Sciatic nerve (tissue), 2 donors: ENCODE measurements around the gene RAB10. TPM values are rescaled to one million over a fixed set of nuclear protein-coding genes. Genes with fewer than 3 reads are reported as not detected.
"Not testable (repeated sequence)": the region's sequence is repeated elsewhere in the genome, so short reads cannot be mapped to it uniquely, and the experiment has no call there.

Experiments used
- ATAC-seq: fragments of 200-7000 bp; cut with Tn5 transposase; one replicate; pipeline ENCODE4 v1.9.1; 2020; ENCODE audit warnings: mild to moderate bottlenecking, moderate library complexity
- DNase-seq: peaks from one replicate; pipeline ENCODE4 v3.0.0-alpha.2; 2020; ENCODE audit warnings: low spot score
- intact Hi-C: fragments of 100-400 bp; cut with DNase I; formaldehyde crosslinking; loops from one replicate; pipeline ENCODE4 v1.14.2; 2022
- total RNA-seq: library from RNA; stranded (reverse); fragmentation: NEBNext Ultra II Directional; extraction: Animal tissue kit (Norgen Biotek cat#: 25700); gene quantifications from one replicate; pipeline ENCODE4 v1.2.1, GENCODE V29; 2021
- donor health status: DM: no; HTN: no; CAD: no.
- donor health status: DM: no; HTN: no; CAD: no.

RAB10 gene
- total RNA-seq, 1 donor from 2014 or later, result 104 TPM

GRCh38 chr2:26011990-26012856, 21.7 kb upstream of the RAB10 start:
- ATAC-seq (peak; percentile 23), DNase-seq (no peak)
- intact Hi-C loops, result no loop called here

- ATAC-seq, result no peak
- no peak for DNase-seq
- intact Hi-C loops, result no loop called here
Observed at GRCh38 chr2:26013668-26014067, 20.2 kb upstream of the RAB10 start.

- DNase-seq, result no peak
- no peak for ATAC-seq
- intact Hi-C loops, result loop anchor here (5.0 kb wide), 1 partner anchor 1679 kb away; no protein-coding TSS in a partner anchor
Observed at GRCh38 chr2:26016012-26016705, 17.7 kb upstream of the RAB10 start.

- DNase-seq, ATAC-seq: not testable (repeated sequence)
- intact Hi-C loops, result loop anchor here (5.0 kb wide), 1 partner anchor 1679 kb away; no protein-coding TSS in a partner anchor
Observed at GRCh38 chr2:26016706-26017045, 17.2 kb upstream of the RAB10 start.

GRCh38 chr2:26017464-26018183, 16.3 kb upstream of the RAB10 start:
- intact Hi-C loops, result loop anchor here (5.0 kb wide), 1 partner anchor 1680 kb away; no protein-coding TSS in a partner anchor
- DNase-seq (no peak), ATAC-seq (no peak)

GRCh38 chr2:26018184-26019055, 15.5 kb upstream of the RAB10 start:
- ATAC-seq (peak; percentile 97), DNase-seq (peak; percentile 72)
- intact Hi-C loops, result loop anchor here (5.0 kb wide), 1 partner anchor 1681 kb away; no protein-coding TSS in a partner anchor

- intact Hi-C loops, result no loop called here
- ATAC-seq (no peak), DNase-seq (no peak)
Observed at GRCh38 chr2:26020231-26020640, 13.6 kb upstream of the RAB10 start.

- intact Hi-C loops, result no loop called here
- DNase-seq, result no peak
- ATAC-seq, result no peak
Observed at GRCh38 chr2:26024260-26024659, 9.6 kb upstream of the RAB10 start.

GRCh38 chr2:26025509-26025908, 8.4 kb upstream of the RAB10 start:
- ATAC-seq (no peak), DNase-seq (no peak)
- intact Hi-C loops, result no loop called here

- DNase-seq, intact Hi-C loops: not testable (repeated sequence)
Observed at GRCh38 chr2:26028083-26028482, 5.8 kb upstream of the RAB10 start.

GRCh38 chr2:26032586-26033269, 1.2 kb upstream of the RAB10 start:
- ATAC-seq, result peak; percentile 53
- DNase-seq, intact Hi-C loops: not testable (repeated sequence)

More at GRCh38 chr2:26028083-26028482, 5.8 kb upstream of the RAB10 start:
- not testable (repeated sequence) for ATAC-seq

GRCh38 chr2:26033270-26033817, 540 bp upstream of the RAB10 start:
- intact Hi-C loops, result no loop called here
- no peak for DNase-seq
- peak; percentile 54 for ATAC-seq

GRCh38 chr2:26034637-26034992, 731 bp downstream of the RAB10 start:
- ATAC-seq, result no peak
- DNase-seq, result no peak
- intact Hi-C loops, result no loop called here

GRCh38 chr2:26035090-26035743, 1.3 kb downstream of the RAB10 start:
- DNase-seq (no peak), ATAC-seq (no peak)
- intact Hi-C loops, result no loop called here

GRCh38 chr2:26039603-26040323, 5.9 kb downstream of the RAB10 start:
- intact Hi-C loops, result no loop called here
- ATAC-seq (no peak), DNase-seq (no peak)

GRCh38 chr2:26043109-26043508, 9.2 kb downstream of the RAB10 start:
- DNase-seq (no peak), ATAC-seq (no peak)
- intact Hi-C loops, result no loop called here
